GM18861 (cell line): ENCODE measurements around the gene BRD2.
A peak's percentile ranks its signal among the peaks of the same experiment; 100 is the strongest.
"Not testable (repeated sequence)": the region's sequence is repeated elsewhere in the genome, so short reads cannot be mapped to it uniquely, and the experiment has no call there.

Experiments
- ATAC-seq: cut with Tn5 transposase; IDR thresholded peaks from one replicate; pipeline ENCODE4 v1.9.1; 2021; ENCODE audit not compliant: unreplicated experiment

The BRD2 gene

DNA sequence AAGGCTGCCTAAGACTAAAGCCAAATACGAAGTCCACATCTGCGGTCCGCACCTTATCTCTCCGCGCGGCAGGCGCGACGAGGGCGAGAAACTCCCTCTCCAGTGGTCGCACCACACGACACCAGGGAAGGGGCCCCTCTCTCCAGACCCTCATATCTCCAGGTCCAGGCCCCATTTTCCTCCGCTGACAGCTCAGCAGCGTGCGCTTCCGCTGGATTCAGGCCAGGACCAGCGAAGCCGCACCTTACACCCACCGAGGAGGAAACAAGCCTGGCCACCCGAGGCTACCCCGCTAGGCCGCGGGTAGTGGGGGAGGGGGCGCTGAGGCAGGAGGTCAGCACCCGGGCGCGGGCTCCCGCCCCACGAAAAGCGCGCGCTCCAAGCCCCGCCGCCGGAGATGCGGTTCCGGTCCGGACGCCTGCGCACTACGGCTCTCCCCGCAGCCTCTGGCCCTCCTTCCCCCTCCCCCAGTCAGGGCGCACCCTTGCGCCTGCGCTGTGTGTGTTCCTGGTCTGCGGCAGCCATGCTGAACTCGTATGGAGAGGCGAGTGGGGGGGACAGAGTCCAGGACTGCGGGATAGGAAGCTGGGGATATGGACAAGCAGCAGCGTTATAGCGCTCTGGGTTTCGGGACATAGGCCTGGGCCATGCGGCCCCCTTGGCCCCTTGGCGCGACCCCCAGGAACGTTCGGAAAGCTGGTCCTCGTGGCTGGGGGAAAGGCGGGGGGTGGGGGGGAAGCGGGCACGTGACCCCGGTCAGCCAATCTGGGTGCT, at the start of gene BRD2:
BRD2 (plus strand) TSS at position 502 of the 774 bp plus-strand sequence. CDS start 4,305 bp downstream, outside the sequence.
- ATAC-seq: peak; percentile 25

DNA sequence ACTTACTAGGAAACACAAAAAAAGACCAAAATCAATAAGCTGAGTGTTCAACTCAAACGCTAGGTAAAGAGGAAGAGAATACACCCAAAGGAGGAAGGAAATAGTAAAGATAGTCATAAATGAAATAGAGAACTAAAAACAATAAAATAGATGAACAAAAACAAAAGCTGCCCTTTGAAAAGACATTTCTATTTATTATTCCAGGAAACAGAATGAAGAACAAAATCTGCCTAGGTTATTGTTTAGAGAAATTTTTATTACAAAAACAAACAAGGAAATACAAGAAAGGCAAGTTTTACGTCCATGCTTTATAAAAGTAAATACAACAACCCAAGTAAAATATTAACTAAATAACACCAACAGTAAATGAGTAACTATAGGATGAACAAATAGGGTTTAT, 47.7 kb upstream of the BRD2 start:
- no peak for ATAC-seq

DNA sequence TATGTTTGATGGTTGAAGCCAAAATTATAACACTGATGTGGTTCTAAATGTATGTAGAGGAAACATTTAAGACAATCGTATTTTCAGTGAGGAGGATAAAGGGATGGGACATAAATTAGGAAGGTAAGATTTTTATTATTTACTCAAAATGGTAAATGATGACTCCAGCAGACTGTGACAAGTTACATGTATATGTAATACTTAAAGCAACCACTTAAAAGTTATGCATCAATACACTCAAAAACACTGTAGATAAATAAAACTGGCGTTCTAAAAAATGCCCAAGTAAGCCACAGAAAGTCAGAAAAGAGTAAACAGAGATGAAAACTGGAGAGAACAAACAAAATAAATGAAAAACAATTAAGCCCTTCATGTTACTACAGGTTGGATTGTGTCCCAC, 46.3 kb upstream of the BRD2 start:
- no peak for ATAC-seq

DNA sequence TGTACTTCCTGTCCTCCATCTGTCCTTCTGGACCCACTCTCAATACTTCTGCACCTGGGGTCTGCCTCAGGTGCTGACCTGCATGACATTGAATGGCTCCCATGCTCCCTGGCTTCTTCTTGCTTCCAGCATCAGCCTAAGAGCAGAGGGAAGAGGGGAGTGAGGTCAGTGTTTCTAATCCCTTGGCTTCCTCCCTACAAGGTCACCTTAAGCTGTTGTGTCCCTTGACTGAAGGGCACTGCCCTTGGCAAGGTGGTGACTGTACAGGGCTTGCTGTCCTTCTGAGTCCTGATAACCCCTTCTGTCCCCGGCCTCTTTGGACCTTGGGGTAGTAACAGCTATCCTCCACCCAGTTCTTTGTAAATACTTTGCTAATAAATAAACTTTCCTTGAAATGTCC, 37.2 kb upstream of the BRD2 start:
- no peak for ATAC-seq

DNA sequence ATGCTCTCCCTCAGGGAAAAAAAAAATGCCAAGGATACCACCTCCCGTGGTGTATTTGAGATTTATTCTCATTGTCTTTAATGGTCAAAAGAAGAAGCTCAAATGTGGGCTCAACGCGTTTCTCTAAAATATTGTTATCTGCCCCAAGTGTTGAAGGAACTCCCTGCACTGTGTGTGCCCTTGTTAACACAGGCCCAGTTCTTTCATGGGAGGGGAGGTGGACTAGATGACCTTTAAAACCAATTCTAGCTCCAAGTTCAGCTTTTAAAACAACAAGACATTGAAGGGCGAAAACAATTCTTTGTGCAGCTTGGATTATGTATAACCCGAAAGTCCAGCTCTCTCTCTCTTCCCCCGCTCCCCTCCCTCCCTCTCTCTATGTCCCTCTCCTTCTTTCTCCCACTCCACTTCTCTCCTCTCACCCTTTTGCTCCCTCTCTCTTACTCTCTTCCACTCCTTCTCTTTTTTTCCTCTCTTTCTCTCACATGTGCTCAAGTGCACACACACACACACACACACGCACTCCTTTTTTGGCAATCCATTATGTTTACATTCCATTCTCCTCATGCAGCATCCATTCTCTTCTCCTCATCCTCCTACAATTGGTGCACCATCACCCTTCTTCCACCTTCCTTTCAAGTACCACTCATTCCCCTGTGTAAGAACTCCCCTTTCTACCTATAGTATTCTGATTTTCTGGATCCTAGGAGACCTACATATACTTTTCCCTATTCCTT, 36.1 kb upstream of the BRD2 start:
- ATAC-seq: no peak

DNA sequence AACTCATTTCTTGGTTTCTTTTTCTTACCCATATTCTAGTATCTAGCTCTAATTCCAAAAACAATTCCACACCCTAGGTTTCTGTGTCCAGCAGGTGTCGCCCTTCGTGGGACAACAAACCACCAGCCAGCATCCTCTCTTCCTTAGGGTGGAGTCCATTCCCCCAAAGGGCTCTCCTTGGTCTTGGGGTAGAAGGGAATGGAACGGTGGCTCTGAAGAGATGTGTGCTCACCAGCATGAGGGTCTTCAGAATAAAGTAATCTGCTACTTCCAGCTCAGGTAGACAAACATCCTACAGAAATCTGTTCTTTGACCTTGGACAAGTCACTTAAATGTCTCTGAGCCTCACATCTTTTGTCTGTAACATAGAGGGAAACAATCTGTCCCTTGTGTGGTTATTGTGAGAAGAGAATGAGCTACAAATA, 34.7 kb upstream of the BRD2 start:
- ATAC-seq: no peak

DNA sequence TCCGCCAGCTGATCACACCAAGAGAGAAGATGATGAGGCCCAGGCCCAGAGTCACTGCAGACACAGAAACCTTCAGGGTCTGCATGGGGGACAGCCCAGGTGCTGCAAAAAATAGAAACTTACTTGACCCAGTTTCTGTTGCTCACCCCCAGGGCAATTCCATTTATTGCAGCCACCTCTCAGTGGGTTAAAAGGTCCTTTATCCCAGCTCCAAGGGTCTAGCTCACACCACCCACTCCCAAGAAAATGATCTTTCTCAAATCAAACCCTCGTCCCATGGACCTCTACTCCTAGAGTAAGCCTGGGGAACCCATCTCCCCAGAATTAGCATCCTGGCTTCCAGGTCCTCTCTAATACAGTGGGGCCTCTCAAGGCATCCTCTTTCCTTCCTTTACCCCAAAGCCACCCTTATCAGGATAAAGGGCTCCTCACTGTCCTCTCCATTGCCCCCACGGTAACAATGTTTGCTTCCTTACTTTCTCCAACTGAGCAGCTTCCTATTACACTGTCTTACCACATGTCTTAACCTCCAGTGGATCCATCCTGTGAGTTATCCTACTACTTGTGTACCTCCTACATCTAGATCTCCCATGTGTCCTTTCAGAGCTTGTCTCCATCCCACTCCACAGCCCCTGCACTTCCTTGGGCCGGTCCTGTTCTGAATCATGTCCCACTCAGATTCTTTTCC, 32.7 kb upstream of the BRD2 start:
- ATAC-seq: no peak

DNA sequence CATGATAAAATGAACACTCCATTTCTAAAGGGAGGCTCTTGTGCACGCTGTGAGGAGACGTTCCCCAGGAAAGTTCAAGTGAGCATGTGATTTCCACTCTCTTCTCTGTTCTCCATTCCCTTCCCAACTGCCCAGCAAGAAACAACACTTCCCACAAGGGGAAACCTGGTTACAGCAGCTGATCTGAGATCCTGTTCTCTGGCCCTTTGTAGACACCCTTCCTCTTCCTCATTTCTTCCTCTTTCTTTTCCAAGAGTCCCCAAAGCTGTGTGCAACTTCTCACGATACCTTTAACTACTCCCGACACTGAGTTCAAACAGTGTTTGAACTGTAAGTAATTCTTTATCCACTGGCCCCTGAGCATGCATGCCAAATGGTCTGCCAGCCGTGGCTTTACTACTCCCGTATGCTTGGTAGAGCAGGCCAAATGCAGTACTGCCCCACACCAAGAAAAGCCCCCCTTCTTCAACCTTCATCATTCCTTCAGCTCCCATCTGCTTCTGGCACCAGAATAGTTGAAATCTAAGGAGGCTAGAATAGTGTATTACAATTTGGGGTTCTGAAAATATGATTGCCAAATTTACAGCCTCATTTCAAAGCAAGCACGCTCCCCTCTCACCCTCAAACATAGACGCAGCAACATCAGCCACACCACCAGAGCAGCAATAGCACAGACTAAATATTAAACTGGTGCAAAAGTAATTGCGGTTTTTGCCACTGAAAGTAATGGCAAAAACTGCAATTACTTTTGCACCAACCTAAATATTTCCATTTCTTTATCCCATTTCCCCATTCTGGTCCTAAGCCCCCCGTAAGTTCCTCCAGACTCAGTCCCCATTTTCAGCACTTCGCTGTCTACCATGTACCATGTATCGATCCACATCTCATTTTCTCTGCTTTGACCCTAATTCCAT, 31.9 kb upstream of the BRD2 start:
- ATAC-seq: no peak

DNA sequence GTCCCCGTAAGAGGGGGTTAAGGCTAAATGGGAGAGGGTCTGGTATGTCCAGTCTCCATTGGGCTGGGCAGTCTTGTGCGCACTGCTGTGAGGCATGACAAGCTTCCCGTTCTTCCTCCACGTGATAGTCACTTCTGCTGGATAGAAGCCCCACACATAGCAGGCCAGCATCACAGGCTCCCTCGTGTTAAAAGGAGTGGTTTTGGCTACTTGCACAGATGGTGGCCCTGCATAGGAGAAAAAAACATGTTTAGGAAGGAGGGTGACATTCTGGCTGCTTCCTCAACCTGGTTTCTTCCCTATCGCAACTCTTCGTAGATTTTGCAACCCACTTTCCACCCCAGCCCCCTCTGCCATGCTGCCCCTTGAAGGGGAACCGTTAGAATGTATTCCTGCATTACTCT, 31.2 kb upstream of the BRD2 start:
- no peak for ATAC-seq

DNA sequence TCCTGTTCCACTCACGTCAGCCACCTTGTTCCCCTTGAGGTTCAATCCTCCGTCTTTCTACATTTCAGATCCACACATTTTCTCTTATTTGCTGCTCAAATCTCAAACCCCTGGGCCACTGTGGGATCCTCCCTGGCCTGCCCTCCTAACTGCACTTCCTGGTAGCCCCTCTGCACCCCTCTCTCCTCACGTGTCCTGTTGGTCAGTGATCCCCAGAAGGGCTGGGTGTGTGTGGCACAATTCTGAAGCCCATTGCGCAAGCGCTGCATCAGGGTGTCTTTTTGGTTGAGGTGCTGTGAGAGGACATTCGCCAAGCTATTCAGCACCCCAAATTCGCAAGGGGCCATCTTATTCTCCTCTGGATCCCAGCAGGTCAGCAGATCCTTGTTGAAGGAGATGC, 29.9 kb upstream of the BRD2 start:
- no peak for ATAC-seq

DNA sequence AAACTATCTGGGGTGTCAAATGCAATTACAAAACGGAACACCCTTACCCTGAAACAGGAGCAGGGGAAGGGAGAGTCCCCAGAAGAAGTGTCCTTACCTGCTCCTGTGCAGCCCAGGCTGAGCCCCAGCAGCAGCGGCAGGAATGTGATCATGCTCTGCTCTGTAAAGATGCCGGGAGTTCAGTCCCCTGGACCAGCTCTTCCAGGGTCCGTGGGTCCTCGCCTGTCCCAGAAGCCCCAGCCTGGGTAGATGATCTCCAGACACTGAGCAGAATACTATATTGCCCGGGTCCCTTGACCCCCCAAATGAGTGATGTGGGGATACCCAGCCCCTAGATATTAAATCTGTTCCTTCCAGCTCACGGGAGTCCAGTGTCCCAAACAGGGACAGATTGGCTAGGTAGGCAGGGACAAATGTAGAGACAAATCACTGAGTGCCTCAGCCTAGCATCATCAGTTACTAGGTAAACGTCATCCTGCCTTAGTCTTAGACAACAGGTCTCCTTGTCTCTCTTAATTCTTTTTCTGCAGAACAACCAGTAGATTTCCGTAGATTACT, 27.7 kb upstream of the BRD2 start, which contains the start of gene HLA-DMB:
HLA-DMB (minus strand) TSS at position 373 of the 558 bp plus-strand sequence; CDS start at position 152, 221 bp downstream.
- peak; percentile 38 for ATAC-seq

DNA sequence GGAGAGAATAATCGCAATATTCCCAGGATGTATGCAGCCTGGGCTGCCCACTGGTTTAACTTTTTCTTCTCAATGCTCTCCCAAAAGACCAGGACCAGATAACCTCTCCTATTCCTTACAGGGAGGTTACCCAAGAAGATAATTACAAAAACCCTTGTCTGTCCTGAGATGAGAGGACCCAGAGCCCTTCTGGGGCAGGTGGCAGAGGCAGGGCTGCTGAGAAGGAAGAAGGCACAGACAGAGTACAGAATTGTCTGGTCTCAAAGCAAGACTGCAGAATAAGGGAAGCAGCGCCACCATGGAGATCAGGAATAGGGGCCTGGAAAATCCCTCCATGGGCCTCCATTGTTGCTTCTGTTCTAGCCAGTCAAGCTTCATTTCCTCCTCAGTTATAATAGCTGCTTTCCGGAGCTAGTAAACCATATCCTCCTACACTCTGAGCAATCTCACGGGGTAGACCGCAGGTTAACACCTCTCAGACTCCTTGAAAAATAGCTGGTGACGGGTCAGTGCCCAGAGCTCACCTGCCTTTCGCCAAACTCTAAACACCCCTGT, 27.1 kb upstream of the BRD2 start:
- peak; percentile 45 for ATAC-seq

DNA sequence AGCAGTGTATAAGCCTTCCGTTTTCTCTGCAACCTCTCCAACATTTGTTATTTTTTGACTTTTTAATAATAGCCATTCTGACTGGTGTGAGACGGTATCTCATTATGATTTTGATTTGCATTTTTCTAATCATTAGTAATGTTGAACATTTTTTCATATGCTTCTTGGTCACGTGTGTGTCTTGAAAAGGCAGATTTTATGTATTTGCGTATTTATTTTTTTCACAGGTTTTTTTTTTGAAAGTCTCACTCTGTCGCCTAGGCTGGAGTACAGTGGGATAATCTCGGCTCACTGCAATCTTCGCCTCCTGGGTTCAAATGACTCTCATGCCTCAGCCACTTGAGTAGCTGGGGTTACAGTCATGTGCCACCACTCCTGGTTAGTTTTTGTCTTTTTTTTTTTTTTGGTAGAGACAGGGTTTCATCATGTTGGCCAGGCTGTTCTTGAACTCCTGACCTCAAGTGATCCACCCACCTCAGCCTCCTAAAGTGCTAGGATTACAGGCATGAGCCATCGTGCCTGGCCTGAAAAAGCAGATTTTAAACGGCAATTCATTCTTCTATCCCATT, 25.8 kb upstream of the BRD2 start:
- not testable (repeated sequence) for ATAC-seq

DNA sequence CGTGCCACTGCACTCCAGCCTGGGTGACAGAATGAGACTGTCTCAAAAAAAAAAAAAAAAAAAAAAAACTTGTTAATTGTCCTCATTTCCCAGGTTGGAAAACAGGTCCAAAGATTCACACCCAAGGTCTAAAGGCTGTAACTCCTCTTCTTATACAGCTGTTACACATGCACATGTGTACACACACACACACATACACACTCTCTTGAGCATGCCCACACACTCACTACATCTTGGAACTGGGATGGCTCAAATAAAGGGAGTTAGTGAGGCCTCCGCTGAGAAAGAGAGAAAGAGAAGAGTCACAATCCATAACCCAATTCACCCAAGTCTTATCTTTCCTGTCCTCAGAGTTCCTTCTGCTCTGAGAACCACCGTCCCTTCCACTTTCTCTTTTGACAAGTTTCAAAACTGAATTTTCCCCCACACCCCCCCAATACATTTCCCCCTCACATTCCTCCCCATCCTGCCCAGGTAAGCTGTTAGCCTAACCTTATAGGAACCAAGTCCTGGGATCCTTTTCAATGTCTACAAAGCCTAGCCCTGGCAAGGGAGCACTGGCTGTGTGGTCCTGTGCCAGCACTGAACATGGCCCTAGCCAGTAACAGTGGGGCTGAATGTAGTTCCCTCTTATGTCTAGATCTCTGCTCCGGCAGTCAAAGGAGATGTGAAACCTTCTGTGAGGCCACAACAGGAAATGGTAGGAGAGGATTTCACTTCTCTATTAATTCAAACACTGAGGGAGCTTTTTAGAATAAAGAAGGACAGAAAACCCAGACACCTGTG, 24.3 kb upstream of the BRD2 start:
- peak; percentile 39 for ATAC-seq

DNA sequence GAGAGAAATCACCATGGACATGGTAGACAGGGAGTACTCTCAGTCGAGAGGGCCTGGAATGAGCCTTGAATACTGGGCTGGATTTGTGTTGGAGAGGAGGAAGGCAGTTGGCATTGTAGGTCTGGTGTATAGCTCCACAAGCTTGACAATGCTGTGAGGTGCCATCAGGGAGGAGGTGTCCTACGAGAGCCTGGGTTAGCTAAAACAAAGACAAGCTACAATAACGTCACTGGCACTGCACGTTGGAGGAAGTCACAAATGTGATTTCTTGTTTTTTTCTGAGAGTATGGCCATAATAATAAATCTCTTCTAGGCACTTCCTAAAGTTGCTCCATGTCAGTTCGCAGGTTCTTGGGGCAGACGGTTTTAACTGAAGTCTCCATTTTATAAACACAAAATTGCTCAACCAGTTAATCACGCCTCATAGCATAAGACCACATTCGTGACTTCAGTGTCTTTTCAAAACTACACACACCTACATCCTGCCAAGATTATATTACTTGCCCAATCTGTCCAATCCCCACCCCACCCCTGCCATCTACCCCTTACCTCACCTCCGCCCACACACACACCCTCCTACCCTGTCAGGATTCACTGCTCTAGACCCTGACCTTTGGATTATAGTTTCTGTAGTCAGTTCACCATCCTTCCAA, 23.2 kb upstream of the BRD2 start:
- ATAC-seq: no peak

DNA sequence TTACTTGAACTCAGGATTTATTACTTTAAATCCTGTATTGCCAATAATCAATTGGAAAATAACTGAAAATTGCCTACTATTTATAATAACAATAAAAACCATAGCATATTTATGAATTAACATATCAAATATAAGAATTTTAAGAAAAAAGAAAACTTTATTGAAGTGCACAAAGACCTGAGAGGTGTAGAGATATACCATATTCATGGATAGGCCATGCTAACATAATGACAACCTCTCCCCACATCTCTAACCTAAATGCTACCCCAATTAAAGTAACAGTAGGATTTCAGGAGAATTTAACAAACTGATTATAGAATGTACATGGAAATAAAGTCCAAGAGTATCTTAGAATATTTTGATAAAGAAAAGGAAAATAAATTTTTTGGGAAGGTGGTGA, 22.4 kb upstream of the BRD2 start:
- no peak for ATAC-seq

DNA sequence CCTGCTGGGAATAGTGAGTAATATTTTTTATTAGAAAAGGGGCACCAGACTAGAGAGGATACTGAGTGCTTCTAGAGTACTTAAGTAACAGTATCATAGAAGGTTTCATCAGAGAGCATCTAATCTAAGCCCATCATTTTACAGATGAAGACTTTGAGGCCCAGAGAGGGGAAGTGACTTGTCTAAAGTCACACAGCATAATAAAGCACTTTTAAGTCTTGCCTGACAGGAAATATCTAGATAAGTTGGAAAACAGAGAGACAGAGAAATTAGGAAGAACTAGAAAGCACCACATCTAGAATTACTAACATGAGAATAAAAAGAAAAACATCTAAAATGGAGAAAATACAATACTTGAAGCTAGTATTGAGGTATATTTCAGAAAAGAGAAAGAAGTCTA, 21.5 kb upstream of the BRD2 start:
- no peak for ATAC-seq
